OCI-LY1 (cell line): ENCODE data around the gene PPP1R2.

Experiments used
- H2AFZ ChIP-seq: fragments of 200-600 bp; sonication (generic), shearing (Covaris generic); 2 replicates; pipeline ENCODE4 v1.6.0; 2014; ENCODE audit warnings: antibody characterized with exemption, mild to moderate bottlenecking, low read length
- H3F3A ChIP-seq: fragments of 200-600 bp; sonication (generic), shearing (Covaris generic); 2 replicates; pipeline ENCODE4 v1.6.0; 2014; ENCODE audit warnings: mild to moderate bottlenecking, antibody characterized with exemption, low read length, moderate library complexity; ENCODE audit not compliant: insufficient read depth
- H3K27ac ChIP-seq: fragments of 200-600 bp; sonication (generic); 2 replicates; pipeline ENCODE4 v1.5.1; 2014; ENCODE audit warnings: low read length, mixed run types, mild to moderate bottlenecking, low read depth; ENCODE audit not compliant: poor library complexity, severe bottlenecking
- H3K27me3 ChIP-seq: fragments of 200-600 bp; sonication (generic); 2 replicates; pipeline ENCODE4 v1.6.0; 2014; ENCODE audit warnings: antibody characterized with exemption, mild to moderate bottlenecking, low read length, moderate library complexity; ENCODE audit not compliant: insufficient read depth
- H3K36me3 ChIP-seq: fragments of 200-600 bp; sonication (generic); 2 replicates; pipeline ENCODE4 v1.6.1; 2014; ENCODE audit warnings: mild to moderate bottlenecking, antibody characterized with exemption, low read length, moderate library complexity, mixed read lengths; ENCODE audit not compliant: insufficient read depth
- H3K4me1 ChIP-seq: fragments of 200-600 bp; sonication (generic); 2 replicates; pipeline ENCODE4 v1.5.1; 2014; ENCODE audit warnings: mild to moderate bottlenecking, low read length, moderate library complexity; ENCODE audit not compliant: insufficient read depth, severe bottlenecking
- H3K4me2 ChIP-seq: fragments of 200-600 bp; sonication (generic), shearing (Covaris generic); 2 replicates; pipeline ENCODE4 v1.6.1; 2014; ENCODE audit warnings: low read length
- H3K4me3 ChIP-seq: fragments of 200-600 bp; sonication (generic); 2 replicates; pipeline ENCODE4 v1.5.1; 2014; ENCODE audit warnings: low read length, low read depth, mild to moderate bottlenecking, mixed read lengths; ENCODE audit not compliant: poor library complexity, severe bottlenecking
- H3K79me2 ChIP-seq: fragments of 200-600 bp; shearing (Covaris generic); 2 replicates; pipeline ENCODE4 v1.6.1; 2016; ENCODE audit warnings: mixed run types, low read length, mixed read lengths; ENCODE audit not compliant: insufficient read depth
- H3K9ac ChIP-seq: fragments of 200-600 bp; sonication (generic), shearing (Covaris generic); 2 replicates; pipeline ENCODE4 v1.6.1; 2014; ENCODE audit warnings: mild to moderate bottlenecking, low read length, mixed read lengths
- H3K9me2 ChIP-seq: fragments of 200-600 bp; sonication (generic), shearing (Covaris generic); 2 replicates; pipeline ENCODE4 v1.6.1; 2014; ENCODE audit warnings: low read depth, mild to moderate bottlenecking, low read length, mixed read lengths
- H3K9me3 ChIP-seq: fragments of 200-600 bp; shearing (Covaris generic); 2 replicates; pipeline ENCODE4 v1.6.1; 2014; ENCODE audit warnings: low read length, mixed read lengths
- H4K20me1 ChIP-seq: fragments of 200-600 bp; sonication (generic), shearing (Covaris generic); 2 replicates; pipeline ENCODE4 v1.6.0; 2016; ENCODE audit warnings: mild to moderate bottlenecking, low read length; ENCODE audit not compliant: insufficient read depth
- EZH2 ChIP-seq: fragments of 200-600 bp; sonication (generic), shearing (Covaris generic); IDR thresholded peaks from 2 replicates; pipeline ENCODE4 v1.8.0; 2017; ENCODE audit warnings: borderline replicate concordance, mixed run types, mild to moderate bottlenecking, antibody characterized with exemption, low read length, moderate library complexity, mixed read lengths
- TF ChIP-seq, protein P1 (sequence below): fragments of 200-600 bp; sonication (generic), shearing (Covaris generic); IDR thresholded peaks from 2 replicates; pipeline ENCODE4 v1.5.1; 2017; ENCODE audit warnings: mild to moderate bottlenecking, antibody characterized with exemption, low read length, moderate library complexity, mixed read lengths

Gene PPP1R2

DNA sequence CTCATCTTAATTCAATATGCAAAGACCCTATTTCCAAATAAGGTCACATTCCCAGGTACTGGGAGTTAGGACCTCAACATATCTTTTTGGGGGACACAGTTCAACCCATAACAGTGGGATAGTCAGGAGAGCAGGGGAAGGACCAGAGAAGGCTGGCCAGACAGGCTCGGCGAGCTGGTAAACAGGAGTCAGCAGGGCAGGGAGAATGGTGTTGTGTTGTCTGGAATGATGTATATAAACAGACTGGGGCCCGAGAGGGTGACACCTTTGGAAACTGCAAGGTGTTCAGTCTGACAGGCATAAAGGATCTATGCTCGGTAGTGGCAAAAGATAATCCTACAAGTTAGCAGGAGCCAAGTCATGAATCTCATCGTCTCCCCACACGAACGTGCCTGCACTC, 10.1 kb upstream of the PPP1R2 start:
- no peak overlapping the region for H3K9ac ChIP-seq
- H3K36me3 ChIP-seq = no peaks in the 10 kb centered on the region
- no peak overlapping the region for H3K4me3 ChIP-seq
- H3F3A ChIP-seq = no peaks in the 10 kb centered on the region
- no peak overlapping the region for H3K27ac ChIP-seq
- H3K27me3 ChIP-seq = no peaks in the 10 kb centered on the region; the same call in 1 of the 2 replicates
- H3K4me2 ChIP-seq = no peak overlapping the region
- H4K20me1 ChIP-seq = no peaks in the 10 kb centered on the region
- no peaks in the 10 kb centered on the region for H3K79me2 ChIP-seq
- H3K4me1 ChIP-seq = peaks cover 22% of the 10 kb centered on the region
- H2AFZ ChIP-seq = no peak overlapping the region
- H3K9me2 ChIP-seq = no peaks in the 10 kb centered on the region
- TF ChIP-seq, protein P1, sequence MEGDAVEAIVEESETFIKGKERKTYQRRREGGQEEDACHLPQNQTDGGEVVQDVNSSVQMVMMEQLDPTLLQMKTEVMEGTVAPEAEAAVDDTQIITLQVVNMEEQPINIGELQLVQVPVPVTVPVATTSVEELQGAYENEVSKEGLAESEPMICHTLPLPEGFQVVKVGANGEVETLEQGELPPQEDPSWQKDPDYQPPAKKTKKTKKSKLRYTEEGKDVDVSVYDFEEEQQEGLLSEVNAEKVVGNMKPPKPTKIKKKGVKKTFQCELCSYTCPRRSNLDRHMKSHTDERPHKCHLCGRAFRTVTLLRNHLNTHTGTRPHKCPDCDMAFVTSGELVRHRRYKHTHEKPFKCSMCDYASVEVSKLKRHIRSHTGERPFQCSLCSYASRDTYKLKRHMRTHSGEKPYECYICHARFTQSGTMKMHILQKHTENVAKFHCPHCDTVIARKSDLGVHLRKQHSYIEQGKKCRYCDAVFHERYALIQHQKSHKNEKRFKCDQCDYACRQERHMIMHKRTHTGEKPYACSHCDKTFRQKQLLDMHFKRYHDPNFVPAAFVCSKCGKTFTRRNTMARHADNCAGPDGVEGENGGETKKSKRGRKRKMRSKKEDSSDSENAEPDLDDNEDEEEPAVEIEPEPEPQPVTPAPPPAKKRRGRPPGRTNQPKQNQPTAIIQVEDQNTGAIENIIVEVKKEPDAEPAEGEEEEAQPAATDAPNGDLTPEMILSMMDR = no peak
- no peak for TF ChIP-seq EZH2
- no peaks in the 10 kb centered on the region for H3K9me3 ChIP-seq

DNA sequence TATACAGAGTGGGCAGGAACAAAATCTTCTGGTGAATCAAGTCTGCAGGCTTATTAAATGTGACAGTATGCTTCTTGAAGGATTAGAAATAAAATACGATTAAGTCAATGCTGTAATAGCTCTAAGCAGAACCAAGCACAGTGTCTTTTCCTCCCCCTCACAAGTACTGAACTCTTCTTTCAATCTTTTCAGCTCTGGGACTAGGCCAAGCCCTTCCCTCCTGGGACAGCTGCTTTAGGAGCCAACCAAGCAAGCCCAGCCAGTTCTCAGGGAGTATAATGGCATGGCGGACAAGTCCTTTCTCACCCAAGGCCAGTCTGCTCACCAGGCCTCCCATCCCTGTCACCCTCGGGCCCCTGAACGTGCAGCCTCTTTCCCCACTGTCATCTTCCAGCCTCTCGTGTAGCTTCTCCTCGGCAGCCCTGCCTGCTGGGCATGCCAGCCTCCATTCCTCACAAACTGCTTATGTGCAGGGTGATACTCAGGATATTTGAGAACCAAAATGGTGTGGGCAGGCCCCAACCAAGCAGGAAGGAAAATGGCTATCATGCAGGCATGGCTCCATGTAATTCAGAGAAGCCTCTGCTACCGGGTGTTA, 8.4 kb upstream of the PPP1R2 start:
- no peaks in the 10 kb centered on the region for H3K79me2 ChIP-seq
- TF ChIP-seq EZH2 = no peak
- TF ChIP-seq, protein P1 = no peak
- no peak overlapping the region for H3K4me2 ChIP-seq
- no peak overlapping the region for H3K9ac ChIP-seq
- no peaks in the 10 kb centered on the region for H3F3A ChIP-seq
- no peaks in the 10 kb centered on the region for H3K36me3 ChIP-seq
- no peaks in the 10 kb centered on the region for H3K9me2 ChIP-seq
- no peaks in the 10 kb centered on the region for H3K27me3 ChIP-seq
- no peaks in the 10 kb centered on the region for H3K9me3 ChIP-seq
- H4K20me1 ChIP-seq = no peaks in the 10 kb centered on the region
- H2AFZ ChIP-seq = no peak overlapping the region
- H3K4me3 ChIP-seq = no peak overlapping the region
- peaks cover 22% of the 10 kb centered on the region for H3K4me1 ChIP-seq
- peak overlapping the region; percentile 64 for H3K27ac ChIP-seq

DNA sequence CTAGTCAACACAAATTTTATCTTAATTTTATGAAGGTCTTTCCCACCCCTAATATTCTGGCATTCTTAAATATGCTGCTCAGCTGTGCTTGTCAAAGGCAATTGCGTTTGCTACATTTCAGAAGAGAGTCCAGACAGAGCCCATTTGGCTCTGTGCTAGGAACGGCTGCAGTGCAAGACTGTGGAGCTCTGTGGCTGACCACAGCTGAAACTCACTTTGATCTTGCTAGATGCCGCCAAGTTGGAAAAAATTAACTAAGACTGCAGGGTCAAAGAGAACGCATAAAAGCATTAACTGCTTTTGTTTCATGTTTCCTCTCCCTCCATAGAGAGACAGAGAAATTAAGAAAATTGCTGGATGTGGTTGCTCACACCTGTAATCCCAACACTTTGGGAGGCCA, 7.6 kb upstream of the PPP1R2 start:
- no peak for TF ChIP-seq EZH2
- TF ChIP-seq, protein P1 = no peak
- Histone ChIP-seq H3K4me2 (peak overlapping the region; percentile 46; the same call in 1 of the 2 replicates), H3K27me3 (no peaks in the 10 kb centered on the region), H3K4me3 (no peak overlapping the region), H3K9me3 (no peaks in the 10 kb centered on the region), H3K9ac (peak overlapping the region; percentile 26; the same call in 1 of the 2 replicates), H2AFZ (peak overlapping the region; percentile 55; the same call in 1 of the 2 replicates), H3K9me2 (no peaks in the 10 kb centered on the region), H3F3A (no peaks in the 10 kb centered on the region), H3K27ac (peak overlapping the region; percentile 64), H3K36me3 (no peaks in the 10 kb centered on the region), H3K4me1 (peaks cover 22% of the 10 kb centered on the region), H4K20me1 (no peaks in the 10 kb centered on the region), H3K79me2 (no peaks in the 10 kb centered on the region)
